Subcutaneous abdominal adipose tissue (tissue), 5 donors: Measurements from ENCODE around the gene NCOA5.
A peak's percentile ranks its signal among the peaks of the same experiment; 100 is the strongest.

Experiments
- H3K27ac ChIP-seq: one replicate; pipeline ENCODE4 v1.7.0; 2013; ENCODE audit warnings: low read depth, mild to moderate bottlenecking, inconsistent platforms, low read length, moderate library complexity
- H3K27me3 ChIP-seq, 5 donors: one replicate each; pipeline ENCODE4 v1.7.0; 2013; ENCODE audit warnings: low read length in 5 of 5, inconsistent platforms in 1 of 5; ENCODE audit not compliant: control insufficient read depth in 5 of 5, insufficient read depth in 4 of 5
- H3K36me3 ChIP-seq, 5 donors: one replicate each; pipeline ENCODE4 v1.7.0; 2013; ENCODE audit warnings: low read length in 5 of 5; ENCODE audit not compliant: control insufficient read depth in 5 of 5, insufficient read depth in 5 of 5
- H3K4me1 ChIP-seq, 5 donors: one replicate each; pipeline ENCODE4 v1.7.0; 2013; ENCODE audit warnings: low read length in 5 of 5, mild to moderate bottlenecking in 3 of 5, moderate library complexity in 1 of 5; ENCODE audit not compliant: control insufficient read depth in 5 of 5, insufficient read depth in 5 of 5
- H3K4me3 ChIP-seq, 5 donors: one replicate each; pipeline ENCODE4 v1.7.0; 2013; ENCODE audit warnings: low read length in 5 of 5, low read depth in 1 of 5
- H3K9ac ChIP-seq, 5 donors: one replicate each; pipeline ENCODE4 v1.7.0; 2013; ENCODE audit warnings: low read length in 5 of 5, mild to moderate bottlenecking in 4 of 5, moderate library complexity in 3 of 5
- H3K9me3 ChIP-seq, 5 donors: one replicate each; pipeline ENCODE4 v1.7.0; 2013; ENCODE audit warnings: low read length in 5 of 5; ENCODE audit not compliant: control insufficient read depth in 5 of 5
- donor health status: healthy.
- donor health status: healthy.
- donor health status: healthy.
- donor health status: healthy.
- donor health status: healthy.

The NCOA5 gene

DNA sequence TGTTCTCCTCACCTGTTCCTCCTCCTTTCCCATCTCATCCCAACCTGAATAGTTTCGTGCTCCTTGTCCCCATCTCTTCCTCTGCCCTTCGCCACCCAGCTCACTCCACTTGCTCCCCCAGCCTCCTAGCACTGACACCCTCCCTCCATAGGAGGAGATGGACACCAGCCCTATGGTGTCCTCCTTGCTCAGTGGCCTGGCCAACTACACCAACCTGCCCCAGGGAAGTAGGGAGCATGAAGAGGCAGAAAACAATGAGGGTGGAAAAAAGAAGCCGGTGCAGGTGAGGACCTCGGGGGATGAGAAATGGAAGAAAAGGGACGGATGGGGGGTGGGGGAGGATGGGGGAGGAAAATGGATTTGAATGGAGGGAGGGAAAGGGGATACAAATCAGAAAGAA lies 54.5 kb downstream of the NCOA5 start:
- H3K4me3 ChIP-seq, result no peak overlapping the region
- H3K36me3 ChIP-seq, result no peaks in the 10 kb centered on the region
- peaks cover 0 to 7% (median 5%) of the 10 kb centered on the region in 5 donors for H3K4me1 ChIP-seq
- H3K27ac ChIP-seq, result no peak overlapping the region
- H3K9ac ChIP-seq, result no peak overlapping the region
- H3K9me3 ChIP-seq, result no peaks in the 10 kb centered on the region
- H3K27me3 ChIP-seq, result peaks cover 36 to 53% (median 50%) of the 10 kb centered on the region in 5 donors

DNA sequence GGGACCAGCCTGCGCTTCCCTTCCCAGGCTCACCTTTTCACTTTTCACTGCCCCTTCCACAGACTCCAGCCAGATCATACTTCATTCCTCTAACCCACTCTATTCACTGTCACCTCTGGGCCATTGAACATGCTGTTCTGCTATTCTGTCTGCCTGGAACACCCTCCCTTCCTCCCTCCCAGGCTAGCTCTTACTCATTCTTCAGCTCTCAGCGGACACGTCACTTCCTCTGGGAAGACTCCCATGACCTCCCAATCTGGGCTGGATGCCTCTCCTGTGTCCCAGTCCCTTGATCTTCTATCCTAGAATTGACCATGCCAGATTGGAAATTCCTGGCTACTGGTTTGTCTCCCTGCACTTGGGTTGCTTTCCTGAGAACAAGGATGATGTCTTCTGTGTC lies 55.7 kb downstream of the NCOA5 start:
- H3K4me3 ChIP-seq, result no peak overlapping the region
- H3K9me3 ChIP-seq, result no peaks in the 10 kb centered on the region
- no peak overlapping the region for H3K27ac ChIP-seq
- peaks cover 37 to 63% (median 59%) of the 10 kb centered on the region in 5 donors for H3K27me3 ChIP-seq
- H3K4me1 ChIP-seq, result peaks cover 0 to 7% (median 5%) of the 10 kb centered on the region in 5 donors
- H3K36me3 ChIP-seq, result no peaks in the 10 kb centered on the region
- no peak overlapping the region for H3K9ac ChIP-seq

GRCh38 chr20:46031701-46032254 lies 58.0 kb downstream of the NCOA5 start:
- Histone ChIP-seq H3K36me3 (no peaks in the 10 kb centered on the region), H3K27me3 (peaks cover 45 to 79% (median 68%) of the 10 kb centered on the region in 5 donors), H3K27ac (no peak overlapping the region), H3K9ac (no peak overlapping the region), H3K4me1 (peaks cover 0 to 7% (median 5%) of the 10 kb centered on the region in 5 donors), H3K4me3 (peak overlapping the region in 1 of 5 donors; percentile 12), H3K9me3 (no peaks in the 10 kb centered on the region)

DNA sequence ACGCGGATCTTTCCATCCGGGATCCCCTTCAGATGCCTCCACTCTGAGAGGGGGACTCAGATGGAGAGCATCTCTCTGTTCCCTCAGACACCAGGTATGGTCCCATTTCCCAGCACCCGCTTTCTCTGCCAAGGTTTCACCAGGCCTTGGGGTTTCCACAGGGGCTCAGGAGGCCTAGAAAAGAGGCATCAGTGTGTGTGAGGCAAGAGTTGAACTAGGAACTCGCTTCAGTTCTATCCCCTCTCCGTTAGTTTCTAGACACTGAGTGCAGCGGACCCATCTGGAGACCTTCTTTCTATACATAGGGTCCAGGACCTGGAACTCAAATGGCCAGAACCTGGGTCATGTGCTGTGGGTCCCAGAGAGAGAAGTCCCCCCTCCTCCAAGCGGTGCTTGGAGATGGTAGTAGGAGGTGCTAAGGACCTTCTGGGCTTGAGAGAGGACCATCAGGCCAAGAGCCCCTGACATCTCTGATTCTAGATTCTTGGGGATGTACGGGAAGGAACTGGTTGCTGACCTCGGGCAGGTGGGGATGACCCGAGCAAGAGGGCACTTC lies 58.7 kb downstream of the NCOA5 start:
- Histone ChIP-seq H3K4me1 (peaks cover 0 to 7% (median 5%) of the 10 kb centered on the region in 5 donors), H3K9me3 (no peaks in the 10 kb centered on the region), H3K4me3 (no peak overlapping the region), H3K27ac (no peak overlapping the region), H3K27me3 (peaks cover 46 to 86% (median 73%) of the 10 kb centered on the region in 5 donors), H3K9ac (no peak overlapping the region), H3K36me3 (no peaks in the 10 kb centered on the region)

DNA sequence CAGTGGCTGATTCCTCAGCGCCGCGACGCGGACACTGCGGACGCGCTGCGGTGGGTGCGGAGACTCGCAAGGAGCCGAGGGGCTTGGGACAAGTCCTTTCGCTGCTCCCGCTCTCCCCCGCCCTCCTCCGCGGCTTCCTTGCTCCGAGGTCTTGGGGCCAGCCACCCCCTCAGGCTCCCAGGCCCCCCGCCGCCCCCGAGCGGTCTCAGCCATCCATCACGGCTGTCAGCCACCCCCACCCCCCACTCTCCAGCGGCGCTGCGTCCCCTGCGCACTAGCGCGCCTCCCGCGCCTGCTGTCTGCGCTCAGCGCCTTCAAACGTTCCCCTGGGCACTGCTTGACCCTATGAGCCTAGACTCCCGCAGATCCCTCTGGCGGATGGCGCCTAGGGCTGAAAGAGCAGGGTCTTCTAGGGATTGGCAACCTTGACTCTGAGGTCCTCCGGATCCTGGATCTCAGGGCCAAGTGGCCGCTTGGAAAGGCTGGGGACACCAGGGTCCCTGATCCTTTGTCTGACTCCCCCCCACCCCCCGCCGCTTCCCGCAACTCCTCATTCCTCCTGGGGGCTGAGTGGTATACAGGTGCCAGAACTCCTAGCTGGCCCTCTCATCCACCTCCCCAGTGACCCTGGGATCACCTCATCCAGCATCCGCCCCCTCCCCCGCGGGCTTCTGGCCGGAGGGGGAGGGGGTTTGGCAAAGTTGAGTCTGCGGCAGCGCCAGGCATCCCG lies 59.3 kb downstream of the NCOA5 start:
- Histone ChIP-seq H3K27me3 (peaks cover 53 to 89% (median 77%) of the 10 kb centered on the region in 5 donors), H3K27ac (no peak overlapping the region), H3K36me3 (no peaks in the 10 kb centered on the region), H3K4me3 (no peak overlapping the region), H3K9me3 (no peaks in the 10 kb centered on the region), H3K9ac (no peak overlapping the region), H3K4me1 (peaks cover 0 to 7% (median 5%) of the 10 kb centered on the region in 5 donors)

- no peaks in the 10 kb centered on the region for H3K36me3 ChIP-seq
- H3K27ac ChIP-seq, result no peak within 1 kb of the TSS
- H3K27me3 ChIP-seq, result peaks cover 51 to 93% (median 76%) of the 10 kb centered on the region in 5 donors
- no peaks in the 10 kb centered on the region for H3K9me3 ChIP-seq
- H3K9ac ChIP-seq, result no peak within 1 kb of the TSS
- H3K4me1 ChIP-seq, result peaks cover 0 to 7% (median 5%) of the 10 kb centered on the region in 5 donors
- H3K4me3 ChIP-seq, result no peak within 1 kb of the TSS
Measured at GRCh38 chr20:46028772-46029371, 60.9 kb downstream of the NCOA5 start, which contains the start of gene SLC12A5. TSS of gene SLC12A5 (plus strand) at chr20:46029215. CDS start at chr20:46029345, 130 bp downstream.

GRCh38 chr20:46028110-46028509 lies 61.7 kb downstream of the NCOA5 start:
- no peak overlapping the region for H3K9ac ChIP-seq
- no peak overlapping the region for H3K27ac ChIP-seq
- H3K36me3 ChIP-seq, result no peaks in the 10 kb centered on the region
- peaks cover 0 to 7% (median 5%) of the 10 kb centered on the region in 5 donors for H3K4me1 ChIP-seq
- no peak overlapping the region for H3K4me3 ChIP-seq
- no peaks in the 10 kb centered on the region for H3K9me3 ChIP-seq
- peaks cover 48 to 93% (median 77%) of the 10 kb centered on the region in 5 donors for H3K27me3 ChIP-seq

DNA sequence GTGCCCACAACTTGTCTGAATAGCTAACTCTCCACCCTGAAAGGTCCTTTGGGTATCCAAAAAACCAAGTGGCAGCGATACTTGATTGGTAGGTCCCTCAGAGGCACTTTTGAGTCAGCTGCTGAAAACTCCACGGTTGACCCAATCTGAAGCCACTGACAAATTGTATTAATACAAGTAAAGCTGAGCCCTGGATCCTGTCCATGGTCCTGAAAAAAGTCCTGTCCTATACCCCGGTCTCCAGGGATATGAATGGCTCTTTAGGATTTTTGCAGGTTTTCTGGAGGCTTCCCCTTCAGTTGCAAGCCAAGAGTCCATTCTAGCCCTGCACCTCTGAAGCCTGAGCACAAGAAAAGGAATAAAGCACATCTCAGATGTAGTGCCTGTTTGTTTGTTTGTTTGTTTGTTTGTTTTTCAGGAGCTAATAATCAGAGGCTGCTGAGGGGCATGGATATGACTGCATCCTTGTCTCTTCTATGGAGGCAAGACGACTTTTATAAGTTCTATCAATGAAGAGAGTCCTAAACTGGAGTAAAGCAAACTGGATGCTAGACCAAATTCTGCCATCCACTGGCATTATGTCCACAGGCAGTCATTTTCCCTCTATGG lies 62.4 kb downstream of the NCOA5 start:
- Histone ChIP-seq H3K27me3 (peaks cover 41 to 91% (median 78%) of the 10 kb centered on the region in 5 donors), H3K4me1 (peaks cover 0 to 11% (median 6%) of the 10 kb centered on the region in 5 donors), H3K9ac (no peak overlapping the region), H3K9me3 (no peaks in the 10 kb centered on the region), H3K27ac (no peak overlapping the region), H3K36me3 (no peaks in the 10 kb centered on the region), H3K4me3 (no peak overlapping the region)

DNA sequence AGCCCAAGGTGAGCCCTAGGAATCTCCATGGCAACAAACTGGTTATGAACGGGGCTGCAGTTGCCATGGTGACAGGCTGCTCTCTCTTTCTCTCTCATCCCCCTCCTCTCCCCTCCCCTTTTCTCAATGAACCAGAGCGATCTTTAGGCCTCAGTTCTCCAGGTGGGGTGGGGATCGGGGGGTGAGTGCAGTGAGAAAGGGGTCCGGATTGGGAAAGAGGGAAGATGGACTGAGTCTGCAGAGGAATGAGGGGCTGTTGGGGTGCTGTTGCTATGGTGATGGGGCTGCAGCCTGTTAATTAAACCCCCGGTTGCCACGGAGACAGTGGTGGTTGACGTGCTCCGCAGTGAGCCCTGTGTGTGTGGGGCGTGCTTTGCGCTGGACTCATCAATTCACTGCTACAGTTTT lies 64.4 kb downstream of the NCOA5 start:
- H3K27me3 ChIP-seq, result peaks cover 24 to 82% (median 69%) of the 10 kb centered on the region in 5 donors
- peaks cover 0 to 15% (median 7%) of the 10 kb centered on the region in 5 donors for H3K4me1 ChIP-seq

More for the DNA sequence above, 64.4 kb downstream of the NCOA5 start:
- Histone ChIP-seq H3K27ac (no peak overlapping the region), H3K9me3 (no peaks in the 10 kb centered on the region), H3K4me3 (no peak overlapping the region), H3K9ac (no peak overlapping the region), H3K36me3 (no peaks in the 10 kb centered on the region)
